Type B pancreatic cell (in vitro differentiated cells): ENCODE results near the gene CLUH. TPM values are rescaled to one million over a fixed set of nuclear protein-coding genes. Genes with fewer than 3 reads are reported as not detected.

Experiments
- DNase-seq: peaks from one replicate; pipeline ENCODE4 v3.0.0; 2021; ENCODE audit warnings: mixed read lengths; ENCODE audit not compliant: unreplicated experiment; ENCODE audit errors: extremely low spot score
- H3K27ac Mint-ChIP-seq: 2 replicates; pipeline ENCODE4 v1.8.0; 2021; ENCODE audit warnings: mild to moderate bottlenecking, mixed read lengths
- H3K27me3 Mint-ChIP-seq: 2 replicates; pipeline ENCODE4 v1.8.0; 2021; ENCODE audit warnings: mixed read lengths
- H3K36me3 Mint-ChIP-seq: 2 replicates; pipeline ENCODE4 v1.8.0; 2021; ENCODE audit warnings: mixed read lengths
- H3K4me1 Mint-ChIP-seq: one replicate; pipeline ENCODE4 v1.8.0; 2021; ENCODE audit warnings: mixed read lengths; ENCODE audit not compliant: unreplicated experiment
- H3K4me3 Mint-ChIP-seq: 2 replicates; pipeline ENCODE4 v1.8.0; 2021; ENCODE audit warnings: mild to moderate bottlenecking, mixed read lengths
- H3K9me3 Mint-ChIP-seq: 2 replicates; pipeline ENCODE4 v1.8.0; 2021; ENCODE audit warnings: mixed read lengths
- total RNA-seq: library from RNA; stranded (reverse); gene quantifications from 2 replicates; pipeline ENCODE4 v1.2.1, GENCODE V29; 2021; ENCODE audit warnings: low replicate concordance
- TF ChIP-seq, protein P1 (sequence below): fragments of 200-600 bp; sonication (generic); conservative IDR thresholded peaks from 2 replicates; pipeline ENCODE4 v1.5.0; 2021; ENCODE audit warnings: antibody characterized with exemption, mild to moderate bottlenecking

Gene CLUH
- total RNA-seq, 1 donor from 2014 or later: 77.0 TPM

GRCh38 chr17:2689411-2690164, 22.0 kb downstream of the CLUH start:
- Mint-ChIP-seq H3K4me3 (no peak overlapping the region), H3K27me3 (no peaks in the 10 kb centered on the region), H3K4me1 (peaks cover 4% of the 10 kb centered on the region), H3K27ac (peak overlapping the region; percentile 63), H3K36me3 (no peaks in the 10 kb centered on the region), H3K9me3 (no peaks in the 10 kb centered on the region)
- TF ChIP-seq, protein P1, sequence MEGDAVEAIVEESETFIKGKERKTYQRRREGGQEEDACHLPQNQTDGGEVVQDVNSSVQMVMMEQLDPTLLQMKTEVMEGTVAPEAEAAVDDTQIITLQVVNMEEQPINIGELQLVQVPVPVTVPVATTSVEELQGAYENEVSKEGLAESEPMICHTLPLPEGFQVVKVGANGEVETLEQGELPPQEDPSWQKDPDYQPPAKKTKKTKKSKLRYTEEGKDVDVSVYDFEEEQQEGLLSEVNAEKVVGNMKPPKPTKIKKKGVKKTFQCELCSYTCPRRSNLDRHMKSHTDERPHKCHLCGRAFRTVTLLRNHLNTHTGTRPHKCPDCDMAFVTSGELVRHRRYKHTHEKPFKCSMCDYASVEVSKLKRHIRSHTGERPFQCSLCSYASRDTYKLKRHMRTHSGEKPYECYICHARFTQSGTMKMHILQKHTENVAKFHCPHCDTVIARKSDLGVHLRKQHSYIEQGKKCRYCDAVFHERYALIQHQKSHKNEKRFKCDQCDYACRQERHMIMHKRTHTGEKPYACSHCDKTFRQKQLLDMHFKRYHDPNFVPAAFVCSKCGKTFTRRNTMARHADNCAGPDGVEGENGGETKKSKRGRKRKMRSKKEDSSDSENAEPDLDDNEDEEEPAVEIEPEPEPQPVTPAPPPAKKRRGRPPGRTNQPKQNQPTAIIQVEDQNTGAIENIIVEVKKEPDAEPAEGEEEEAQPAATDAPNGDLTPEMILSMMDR: no peak
- DNase-seq: no peak

DNA sequence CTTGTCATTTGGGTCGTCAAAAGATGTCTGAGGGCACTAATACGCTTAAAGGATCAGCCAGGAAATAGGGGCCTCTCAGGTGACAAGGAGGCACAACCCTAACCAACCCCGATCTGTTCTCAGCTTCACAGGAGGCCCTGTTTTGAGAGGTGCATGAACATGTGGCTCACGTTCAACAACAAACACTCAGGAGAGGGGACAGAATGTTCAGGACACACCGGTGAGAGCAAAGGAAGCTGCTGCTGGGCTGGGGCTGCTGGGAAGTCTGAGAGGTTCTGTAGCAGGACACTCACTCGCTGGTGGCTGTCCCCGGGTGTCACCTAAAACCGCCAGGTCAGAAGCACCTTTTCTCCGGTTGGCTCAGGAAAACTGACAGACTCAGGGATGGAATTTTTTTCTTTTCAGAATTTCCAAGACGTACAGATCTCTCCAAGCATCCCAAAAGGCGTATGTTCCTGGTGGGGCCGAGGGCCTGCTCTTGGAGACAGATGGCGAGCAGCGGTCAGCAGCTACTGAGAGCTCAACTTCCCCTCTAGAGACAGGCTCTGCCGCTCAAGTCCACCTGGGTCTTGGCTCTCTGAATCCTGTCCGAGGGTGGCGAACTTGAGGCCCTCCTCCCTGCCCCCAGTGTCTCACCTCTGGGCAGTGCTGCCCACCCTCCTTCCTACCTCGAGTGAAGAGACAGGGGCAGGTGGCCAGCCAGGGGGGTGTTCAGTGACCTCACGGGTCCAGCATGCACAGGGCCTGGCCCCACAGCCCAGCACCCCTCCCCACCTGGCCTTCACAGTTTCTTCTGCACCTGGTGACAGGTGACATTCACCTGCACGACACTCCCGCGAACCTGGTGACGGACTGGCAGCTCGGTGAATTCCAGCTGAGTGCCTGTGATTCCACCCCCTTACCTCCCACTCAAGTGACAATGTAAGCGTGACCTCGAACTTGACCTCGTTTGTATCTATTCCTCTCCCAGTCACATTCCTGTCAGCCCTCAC, 22.9 kb downstream of the CLUH start:
- H3K9me3 Mint-ChIP-seq: no peaks in the 10 kb centered on the region
- H3K36me3 Mint-ChIP-seq: no peaks in the 10 kb centered on the region
- no peak for DNase-seq
- H3K4me3 Mint-ChIP-seq: no peak overlapping the region
- peaks cover 4% of the 10 kb centered on the region for H3K4me1 Mint-ChIP-seq
- H3K27ac Mint-ChIP-seq: peak overlapping the region; percentile 63
- TF ChIP-seq, protein P1: no peak
- H3K27me3 Mint-ChIP-seq: no peaks in the 10 kb centered on the region

DNA sequence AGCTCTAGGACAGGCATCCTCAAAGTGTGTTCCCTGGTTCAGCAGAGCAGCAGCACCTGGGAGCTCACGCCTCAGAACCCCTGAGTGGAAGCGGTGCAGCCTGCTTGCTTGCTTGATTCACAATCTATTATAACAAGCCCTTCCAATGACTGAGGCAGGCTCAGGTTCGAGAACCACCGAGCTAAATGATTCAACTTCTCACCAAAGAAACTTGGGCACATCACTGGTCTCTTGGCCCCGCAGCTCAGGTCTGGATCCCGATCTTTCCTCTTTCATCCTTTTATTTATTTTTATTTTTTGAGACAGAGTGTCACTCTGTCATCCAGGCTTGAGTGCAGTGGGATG, 24.5 kb downstream of the CLUH start:
- TF ChIP-seq, protein P1: no peak
- no peak overlapping the region for H3K4me3 Mint-ChIP-seq
- no peaks in the 10 kb centered on the region for H3K27me3 Mint-ChIP-seq
- peaks cover 4% of the 10 kb centered on the region for H3K4me1 Mint-ChIP-seq
- no peak for DNase-seq
- H3K36me3 Mint-ChIP-seq: peaks cover 4% of the 10 kb centered on the region
- H3K27ac Mint-ChIP-seq: no peak overlapping the region
- no peaks in the 10 kb centered on the region for H3K9me3 Mint-ChIP-seq

- H3K9me3 Mint-ChIP-seq: no peaks in the 10 kb centered on the region
- H3K4me1 Mint-ChIP-seq: peaks cover 4% of the 10 kb centered on the region
- H3K27ac Mint-ChIP-seq: no peak overlapping the region
- no peak for DNase-seq
- H3K4me3 Mint-ChIP-seq: no peak overlapping the region
- peaks cover 4% of the 10 kb centered on the region for H3K36me3 Mint-ChIP-seq
- TF ChIP-seq, protein P1: no peak
- no peaks in the 10 kb centered on the region for H3K27me3 Mint-ChIP-seq
Measured at GRCh38 chr17:2685696-2686095, 25.9 kb downstream of the CLUH start.

DNA sequence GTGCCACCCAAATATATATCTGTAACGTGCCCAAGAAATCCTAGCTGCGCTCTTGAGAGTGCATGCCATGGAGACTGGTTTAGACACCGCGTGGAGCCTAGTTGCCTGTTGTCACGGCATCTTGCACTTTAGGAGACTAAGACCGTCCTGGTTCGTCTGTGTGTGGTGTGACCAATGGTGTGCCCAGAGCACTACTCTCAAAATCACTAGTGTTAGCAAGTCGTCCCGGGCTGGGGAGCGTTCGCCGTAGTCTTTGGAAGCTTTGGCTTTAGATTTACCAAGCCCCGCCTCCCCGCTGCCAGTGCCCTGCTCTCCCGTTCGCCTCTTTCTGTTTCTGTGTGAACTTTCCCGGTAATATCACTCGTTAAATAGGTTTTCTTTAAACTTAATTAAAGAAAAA, 27.0 kb downstream of the CLUH start:
- no peaks in the 10 kb centered on the region for H3K9me3 Mint-ChIP-seq
- TF ChIP-seq, protein P1: no peak
- H3K27me3 Mint-ChIP-seq: no peaks in the 10 kb centered on the region
- peaks cover 4% of the 10 kb centered on the region for H3K4me1 Mint-ChIP-seq
- H3K27ac Mint-ChIP-seq: peak overlapping the region; percentile 42
- no peak overlapping the region for H3K4me3 Mint-ChIP-seq
- peaks cover 12% of the 10 kb centered on the region for H3K36me3 Mint-ChIP-seq
- DNase-seq: no peak
